Trophoblast cell (in vitro differentiated cells and primary cell): ENCODE results near the gene STIMATE.

Experiments used
- DNase-seq, 2 donors: peaks; one replicate each; pipeline ENCODE4 v3.0.0-alpha.2; 2016
- H2AFZ ChIP-seq: 2 replicates; pipeline ENCODE4 v1.6.1; 2013; ENCODE audit warnings: low read length, moderate library complexity, mild to moderate bottlenecking; ENCODE audit not compliant: insufficient read depth, poor library complexity
- H2AK5ac ChIP-seq: 2 replicates; pipeline ENCODE4 v1.6.1; 2013; ENCODE audit warnings: mild to moderate bottlenecking, low read length
- H2BK120ac ChIP-seq: 2 replicates; pipeline ENCODE4 v1.6.1; 2013; ENCODE audit warnings: low read length, mild to moderate bottlenecking, moderate library complexity; ENCODE audit not compliant: insufficient read depth, poor library complexity
- H2BK12ac ChIP-seq: 2 replicates; pipeline ENCODE4 v1.6.1; 2013; ENCODE audit warnings: mild to moderate bottlenecking, low read length, moderate library complexity
- H2BK5ac ChIP-seq: 2 replicates; pipeline ENCODE4 v1.6.1; 2013; ENCODE audit warnings: low read length, low read depth, moderate library complexity, mild to moderate bottlenecking; ENCODE audit not compliant: poor library complexity
- H3K14ac ChIP-seq: 2 replicates; pipeline ENCODE4 v1.6.1; 2013; ENCODE audit warnings: mild to moderate bottlenecking, low read length
- H3K18ac ChIP-seq: 2 replicates; pipeline ENCODE4 v1.6.1; 2013; ENCODE audit warnings: mild to moderate bottlenecking, low read length
- H3K23ac ChIP-seq: 2 replicates; pipeline ENCODE4 v1.6.1; 2013; ENCODE audit warnings: low read length
- H3K27ac ChIP-seq: 2 replicates; pipeline ENCODE4 v1.5.1; 2013; ENCODE audit warnings: low read depth, mild to moderate bottlenecking, inconsistent platforms, low read length, moderate library complexity
- H3K27me3 ChIP-seq: 2 replicates; pipeline ENCODE4 v1.6.1; 2013; ENCODE audit warnings: inconsistent platforms, mild to moderate bottlenecking, low read length, moderate library complexity; ENCODE audit not compliant: insufficient read depth
- H3K36me3 ChIP-seq, 2 experiments: 1 replicate in 1 of 2; 2 replicates in 1 of 2; pipeline ENCODE4 v1.6.1; 2013; ENCODE audit warnings: low read length in 2 of 2, mild to moderate bottlenecking in 2 of 2, moderate library complexity in 1 of 2; ENCODE audit not compliant: insufficient read depth in 2 of 2, control insufficient read depth in 1 of 2
- H3K4ac ChIP-seq: 2 replicates; pipeline ENCODE4 v1.6.1; 2013; ENCODE audit warnings: low read depth, mild to moderate bottlenecking, low read length, moderate library complexity
- H3K4me1 ChIP-seq, 2 experiments: 1 replicate in 1 of 2; 2 replicates in 1 of 2; pipeline ENCODE4 v1.6.1; 2013; ENCODE audit warnings: low read length in 2 of 2, mild to moderate bottlenecking in 2 of 2, moderate library complexity in 1 of 2; ENCODE audit not compliant: insufficient read depth in 2 of 2, control insufficient read depth in 1 of 2
- H3K4me2 ChIP-seq: 2 replicates; pipeline ENCODE4 v1.6.1; 2013; ENCODE audit warnings: inconsistent platforms, mild to moderate bottlenecking, low read length, moderate library complexity
- H3K4me3 ChIP-seq: 2 replicates; pipeline ENCODE4 v1.5.1; 2013; ENCODE audit warnings: mild to moderate bottlenecking, low read depth, low read length, inconsistent platforms
- H3K79me1 ChIP-seq: one replicate; pipeline ENCODE4 v1.6.1; 2013; ENCODE audit warnings: low read length
- H3K79me2 ChIP-seq: 2 replicates; pipeline ENCODE4 v1.6.1; 2013; ENCODE audit warnings: low read length, mild to moderate bottlenecking; ENCODE audit not compliant: control insufficient read depth, insufficient read depth, poor library complexity
- H3K9ac ChIP-seq: 2 replicates; pipeline ENCODE4 v1.6.1; 2013; ENCODE audit warnings: mild to moderate bottlenecking, low read length
- H3K9me3 ChIP-seq: 2 replicates; pipeline ENCODE4 v1.6.1; 2013; ENCODE audit warnings: low read depth, mild to moderate bottlenecking, control low read depth, inconsistent platforms, low read length; ENCODE audit not compliant: insufficient read depth
- H4K12ac ChIP-seq: 2 replicates; pipeline ENCODE4 v1.6.1; 2013; ENCODE audit warnings: low read depth, mild to moderate bottlenecking, low read length, moderate library complexity
- H4K8ac ChIP-seq: 2 replicates; pipeline ENCODE4 v1.6.1; 2013; ENCODE audit warnings: low read depth, mild to moderate bottlenecking, low read length, moderate library complexity
- H4K91ac ChIP-seq: one replicate; pipeline ENCODE4 v1.6.1; 2013; ENCODE audit warnings: low read depth, mild to moderate bottlenecking, low read length, moderate library complexity
- WGBS: extraction: QIAGEN DNeasy Blood & Tissue Kit; methylation state at CpG from one replicate; pipeline ENCODE4 v1.1.7; 2013; ENCODE audit warnings: missing lambda C conversion rate; ENCODE audit not compliant: insufficient read length, insufficient coverage; ENCODE audit errors: extremely low coverage; 5-methylcytosine and 5-hydroxymethylcytosine counted together

STIMATE gene

GRCh38 chr3:52931328-52931727 lies 34.0 kb upstream of the STIMATE start:
- H3K9me3 ChIP-seq: no peaks in the 10 kb centered on the region
- H3K27me3 ChIP-seq: no peaks in the 10 kb centered on the region
- no peak overlapping the region for H3K18ac ChIP-seq
- no peak overlapping the region for H3K27ac ChIP-seq
- no peak overlapping the region for H3K9ac ChIP-seq
- WGBS: no CpG with 5 or more reads among the region's 6 CpGs
- no peak overlapping the region for H3K4me2 ChIP-seq
- no peak overlapping the region for H3K4me3 ChIP-seq
- H4K91ac ChIP-seq: no peak overlapping the region
- H4K8ac ChIP-seq: no peak overlapping the region
- H2BK120ac ChIP-seq: no peak overlapping the region
- no peak for DNase-seq
- no peak overlapping the region for H4K12ac ChIP-seq
- no peaks in the 10 kb centered on the region for H3K79me1 ChIP-seq
- no peaks in the 10 kb centered on the region for H3K79me2 ChIP-seq
- no peaks in the 10 kb centered on the region for H3K36me3 ChIP-seq
- no peak overlapping the region for H2AFZ ChIP-seq
- no peak overlapping the region for H2BK12ac ChIP-seq
- no peaks in the 10 kb centered on the region for H3K4me1 ChIP-seq
- H3K14ac ChIP-seq: no peak overlapping the region
- no peak overlapping the region for H2AK5ac ChIP-seq
- no peak overlapping the region for H3K4ac ChIP-seq
- H2BK5ac ChIP-seq: no peak overlapping the region
- no peak overlapping the region for H3K23ac ChIP-seq

- H2BK120ac ChIP-seq: no peak overlapping the region
- H3K18ac ChIP-seq: no peak overlapping the region
- no peaks in the 10 kb centered on the region for H3K4me1 ChIP-seq
- H3K4me2 ChIP-seq: no peak overlapping the region
- no peak overlapping the region for H2AK5ac ChIP-seq
- no peak overlapping the region for H4K12ac ChIP-seq
- no peaks in the 10 kb centered on the region for H3K79me2 ChIP-seq
- no peak overlapping the region for H3K27ac ChIP-seq
- H3K9me3 ChIP-seq: no peaks in the 10 kb centered on the region
- no peak overlapping the region for H3K9ac ChIP-seq
- no CpG with 5 or more reads among the region's 3 CpGs for WGBS
- H3K23ac ChIP-seq: no peak overlapping the region
- H3K14ac ChIP-seq: no peak overlapping the region
- no peak overlapping the region for H4K8ac ChIP-seq
- H3K4me3 ChIP-seq: no peak overlapping the region
- H2BK12ac ChIP-seq: no peak overlapping the region
- H3K79me1 ChIP-seq: no peaks in the 10 kb centered on the region
- H2BK5ac ChIP-seq: no peak overlapping the region
- H4K91ac ChIP-seq: no peak overlapping the region
- no peak for DNase-seq
- H3K36me3 ChIP-seq: no peaks in the 10 kb centered on the region
- no peaks in the 10 kb centered on the region for H3K27me3 ChIP-seq
- H2AFZ ChIP-seq: no peak overlapping the region
- H3K4ac ChIP-seq: no peak overlapping the region
Observed at GRCh38 chr3:52930748-52931147, 33.4 kb upstream of the STIMATE start.

- Histone ChIP-seq H3K79me2 (no peaks in the 10 kb centered on the region), H2AFZ (no peak overlapping the region), H3K9me3 (no peaks in the 10 kb centered on the region), H4K91ac (no peak overlapping the region), H3K27me3 (no peaks in the 10 kb centered on the region), H3K27ac (no peak overlapping the region), H2AK5ac (no peak overlapping the region), H4K8ac (no peak overlapping the region), H3K4me2 (no peak overlapping the region), H3K18ac (no peak overlapping the region), H2BK12ac (no peak overlapping the region), H3K79me1 (no peaks in the 10 kb centered on the region), H3K36me3 (no peaks in the 10 kb centered on the region), H3K14ac (no peak overlapping the region), H3K23ac (no peak overlapping the region), H3K9ac (no peak overlapping the region), H2BK120ac (no peak overlapping the region), H4K12ac (no peak overlapping the region), H3K4me1 (no peaks in the 10 kb centered on the region), H3K4me3 (no peak overlapping the region), H3K4ac (no peak overlapping the region), H2BK5ac (no peak overlapping the region)
- WGBS: no CpG with 5 or more reads among the region's 2 CpGs
- no peak for DNase-seq
Observed at GRCh38 chr3:52926554-52926953, 29.2 kb upstream of the STIMATE start.

GRCh38 chr3:52925405-52926313 lies 28.3 kb upstream of the STIMATE start:
- no peak overlapping the region for H2BK120ac ChIP-seq
- no peak overlapping the region for H4K8ac ChIP-seq
- H3K4ac ChIP-seq: no peak overlapping the region
- no peaks in the 10 kb centered on the region for H3K27me3 ChIP-seq
- H3K4me1 ChIP-seq: no peaks in the 10 kb centered on the region
- no peak overlapping the region for H3K23ac ChIP-seq
- no peak overlapping the region for H4K91ac ChIP-seq
- no peak overlapping the region for H2AK5ac ChIP-seq
- DNase-seq: no peak
- no peak overlapping the region for H3K9ac ChIP-seq
- no peak overlapping the region for H3K4me2 ChIP-seq
- H3K79me1 ChIP-seq: no peaks in the 10 kb centered on the region
- no peak overlapping the region for H3K14ac ChIP-seq
- no peak overlapping the region for H4K12ac ChIP-seq
- H3K18ac ChIP-seq: no peak overlapping the region
- no peaks in the 10 kb centered on the region for H3K79me2 ChIP-seq
- no peak overlapping the region for H3K4me3 ChIP-seq
- H2AFZ ChIP-seq: no peak overlapping the region
- no peak overlapping the region for H3K27ac ChIP-seq
- no peak overlapping the region for H2BK5ac ChIP-seq
- no peak overlapping the region for H2BK12ac ChIP-seq
- no peaks in the 10 kb centered on the region for H3K36me3 ChIP-seq
- H3K9me3 ChIP-seq: no peaks in the 10 kb centered on the region
- 100% methylated on average over 1 of the region's 6 CpGs for WGBS
